HEK293 (cell line): ENCODE data around the gene ST6GAL1.

Experiments
- CTCF ChIA-PET: fragments of 350-600 bp; formaldehyde crosslinking; extraction: SDS; loops from one replicate; lab custom pipeline; 2021; ENCODE audit warnings: antibody characterized with exemption; lab: Yijun Ruan, JAX
- POLR2A ChIA-PET: fragments of 300-600 bp; formaldehyde crosslinking; extraction: SDS; loops from one replicate; lab custom pipeline; 2020; ENCODE audit warnings: antibody characterized with exemption, inconsistent platforms; lab: Yijun Ruan, JAX
- H3K27ac ChIP-seq: fragments of 200-500 bp; sonication (Bioruptor generic); 2 replicates; pipeline ENCODE4 v1.5.1; 2014; ENCODE audit warnings: low read depth, low read length, control low read depth, inconsistent platforms; ENCODE audit errors: extremely low read depth
- H3K36me3 ChIP-seq, 2 experiments: fragments of 200-500 bp in 1 of 2; sonication (Bioruptor generic) in 1 of 2; 1 replicate in 1 of 2; 2 replicates in 1 of 2; pipeline ENCODE4 v1.5.1; 2014 to 2017; ENCODE audit warnings: inconsistent platforms in 2 of 2, low read length in 2 of 2; ENCODE audit not compliant: control insufficient read depth in 2 of 2, insufficient read depth in 1 of 2
- H3K4me1 ChIP-seq: fragments of 200-500 bp; sonication (Bioruptor generic); 2 replicates; pipeline ENCODE4 v1.5.1; 2014; ENCODE audit warnings: mild to moderate bottlenecking, low read length, inconsistent platforms; ENCODE audit not compliant: control insufficient read depth, insufficient read depth
- H3K4me3 ChIP-seq: 2 replicates; pipeline ENCODE4 v1.5.1; 2011; ENCODE audit warnings: low read depth, mild to moderate bottlenecking, control low read depth, low read length, moderate library complexity
- H3K9me3 ChIP-seq: fragments of 200-500 bp; sonication (Bioruptor generic); 2 replicates; pipeline ENCODE4 v1.5.1; 2014; ENCODE audit warnings: low read depth, low read length, inconsistent platforms; ENCODE audit not compliant: control insufficient read depth, insufficient read depth
- FEZF1 ChIP-seq: fragments of 450-650 bp; formaldehyde crosslinking; IDR thresholded peaks from 2 replicates; pipeline ENCODE4 v1.5.1; 2016; ENCODE audit warnings: missing biosample characterization, missing genetic modification characterization
- HOXD13 ChIP-seq: sonication (generic); formaldehyde crosslinking; IDR thresholded peaks from 2 replicates; pipeline ENCODE4 v1.8.0; 2022; ENCODE audit warnings: missing genetic modification reagents, borderline replicate concordance
- MZF1 ChIP-seq: fragments of 450-650 bp; formaldehyde crosslinking; IDR thresholded peaks from 2 replicates; pipeline ENCODE4 v1.5.1; 2017; ENCODE audit warnings: missing biosample characterization, missing genetic modification characterization, borderline replicate concordance
- SCRT2 ChIP-seq: fragments of 450-650 bp; formaldehyde crosslinking; IDR thresholded peaks from 2 replicates; pipeline ENCODE4 v1.5.1; 2016; ENCODE audit warnings: missing biosample characterization, missing genetic modification characterization
- SETDB1 ChIP-seq: IDR thresholded peaks from one replicate; pipeline ENCODE4 v1.6.1; 2017; ENCODE audit warnings: mild to moderate bottlenecking, low read length, moderate library complexity, mixed read lengths; ENCODE audit not compliant: insufficient read length
- ZFP69B ChIP-seq: fragments of 450-650 bp; formaldehyde crosslinking; IDR thresholded peaks from 2 replicates; pipeline ENCODE4 v1.5.1; 2016; ENCODE audit warnings: missing biosample characterization, missing genetic modification characterization
- ZIC2 ChIP-seq: fragments of 450-650 bp; formaldehyde crosslinking; IDR thresholded peaks from 2 replicates; pipeline ENCODE4 v1.5.1; 2016; ENCODE audit warnings: missing biosample characterization, missing genetic modification characterization
- ZNF10 ChIP-seq: fragments of 450-650 bp; formaldehyde crosslinking; IDR thresholded peaks from 2 replicates; pipeline ENCODE4 v1.5.1; 2017; ENCODE audit warnings: missing biosample characterization, missing genetic modification characterization
- ZNF112 ChIP-seq: fragments of 450-650 bp; formaldehyde crosslinking; IDR thresholded peaks from 2 replicates; pipeline ENCODE4 v1.5.0; 2017; ENCODE audit warnings: missing biosample characterization, missing genetic modification characterization
- ZNF138 ChIP-seq: fragments of 450-650 bp; formaldehyde crosslinking; IDR thresholded peaks from 2 replicates; pipeline ENCODE4 v1.5.1; 2016; ENCODE audit warnings: missing biosample characterization, missing genetic modification characterization, borderline replicate concordance
- ZNF174 ChIP-seq: fragments of 450-650 bp; formaldehyde crosslinking; IDR thresholded peaks from 2 replicates; pipeline ENCODE4 v1.5.0; 2017; ENCODE audit warnings: missing biosample characterization, mild to moderate bottlenecking, missing genetic modification characterization
- ZNF175 ChIP-seq: fragments of 450-650 bp; formaldehyde crosslinking; IDR thresholded peaks from 2 replicates; pipeline ENCODE4 v1.5.1; 2016; ENCODE audit warnings: missing biosample characterization, missing genetic modification characterization
- ZNF2 ChIP-seq: fragments of 450-650 bp; formaldehyde crosslinking; IDR thresholded peaks from 2 replicates; pipeline ENCODE4 v1.5.1; 2016; ENCODE audit warnings: missing biosample characterization, missing genetic modification characterization
- ZNF214 ChIP-seq: fragments of 450-650 bp; formaldehyde crosslinking; IDR thresholded peaks from 2 replicates; pipeline ENCODE4 v1.5.1; 2017; ENCODE audit warnings: missing biosample characterization, mild to moderate bottlenecking, missing genetic modification characterization, borderline replicate concordance
- ZNF23 ChIP-seq: fragments of 450-650 bp; formaldehyde crosslinking; IDR thresholded peaks from 2 replicates; pipeline ENCODE4 v1.5.1; 2016; ENCODE audit warnings: missing biosample characterization, missing genetic modification characterization, borderline replicate concordance
- ZNF274 ChIP-seq, 2 experiments: fragments of 200-500 bp in 1 of 2; fragments of 450-650 bp in 1 of 2; sonication (Bioruptor generic) in 1 of 2; formaldehyde crosslinking in 1 of 2; IDR thresholded peaks; 2 replicates each; pipeline versions ENCODE4 v1.5.1 to v1.6.1; 2014 to 2016; ENCODE audit warnings: borderline replicate concordance in 1 of 2, inconsistent platforms in 1 of 2, low read length in 1 of 2, missing biosample characterization in 1 of 2, missing genetic modification characterization in 1 of 2
- ZNF302 ChIP-seq: fragments of 450-650 bp; formaldehyde crosslinking; IDR thresholded peaks from 2 replicates; pipeline ENCODE4 v1.5.1; 2016; ENCODE audit warnings: missing biosample characterization, missing genetic modification characterization, low read depth
- ZNF416 ChIP-seq: fragments of 450-650 bp; formaldehyde crosslinking; IDR thresholded peaks from 2 replicates; pipeline ENCODE4 v1.5.1; 2016; ENCODE audit warnings: missing biosample characterization, missing genetic modification characterization
- ZNF560 ChIP-seq: fragments of 450-650 bp; formaldehyde crosslinking; IDR thresholded peaks from 2 replicates; pipeline ENCODE4 v1.5.1; 2017; ENCODE audit warnings: missing biosample characterization, missing genetic modification characterization, borderline replicate concordance
- ZNF660 ChIP-seq: fragments of 450-650 bp; IDR thresholded peaks from 2 replicates; pipeline ENCODE4 v1.5.1; 2018; ENCODE audit warnings: missing biosample characterization, mild to moderate bottlenecking, missing genetic modification characterization
- ZNF701 ChIP-seq: fragments of 450-650 bp; formaldehyde crosslinking; IDR thresholded peaks from 2 replicates; pipeline ENCODE4 v1.5.1; 2016; ENCODE audit warnings: missing biosample characterization, missing genetic modification characterization
- ZNF747 ChIP-seq: fragments of 450-650 bp; formaldehyde crosslinking; IDR thresholded peaks from 2 replicates; pipeline ENCODE4 v1.5.1; 2016; ENCODE audit warnings: missing biosample characterization, missing genetic modification characterization
- TF ChIP-seq, protein P1 (sequence below): fragments of 450-650 bp; formaldehyde crosslinking; IDR thresholded peaks from 2 replicates; pipeline ENCODE4; 2016; ENCODE audit warnings: missing biosample characterization, missing genetic modification characterization
- TF ChIP-seq, protein P2 (sequence below): fragments of 450-650 bp; formaldehyde crosslinking; IDR thresholded peaks from 2 replicates; pipeline ENCODE4 v1.5.1; 2017; ENCODE audit warnings: missing biosample characterization, mild to moderate bottlenecking, missing genetic modification characterization, moderate library complexity

ST6GAL1 gene

DNA sequence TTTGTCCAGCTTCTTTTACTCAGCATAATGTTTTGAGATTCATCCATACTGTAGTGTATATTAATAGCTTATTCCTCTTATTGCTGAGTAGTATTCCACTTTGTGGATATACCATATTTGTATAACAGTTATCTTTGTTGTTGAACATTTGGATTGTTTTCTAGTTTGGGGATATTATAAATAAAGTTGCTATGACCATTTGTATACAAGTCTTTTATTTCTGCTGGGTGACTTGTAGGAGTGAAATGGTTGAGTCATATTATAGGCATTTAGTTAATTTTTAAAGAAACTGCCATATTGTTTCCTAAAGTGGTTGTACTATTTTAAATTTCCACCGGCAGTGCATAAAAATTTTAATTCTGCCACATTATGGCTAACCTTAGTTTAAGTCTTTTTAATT lies 155.6 kb downstream of the ST6GAL1 start:
- Histone ChIP-seq H3K4me1 (no peaks in the 10 kb centered on the region), H3K27ac (no peak overlapping the region), H3K36me3 (no peaks in the 10 kb centered on the region), H3K4me3 (no peak overlapping the region), H3K9me3 (no peaks in the 10 kb centered on the region)
- ChIA-PET CTCF (no interaction called here), POLR2A (no interaction called here)
- TF ChIP-seq SETDB1 (no peak), MZF1 (tag by site-specific recombination) (no peak), ZNF175 (tag by site-specific recombination) (no peak), ZIC2 (no peak), ZNF560 (tag by site-specific recombination) (no peak), HOXD13 (no peak), ZFP69B (tag by site-specific recombination) (no peak), ZNF138 (tag by site-specific recombination) (no peak), ZNF112 (tag by site-specific recombination) (no peak), ZNF747 (no peak), ZNF174 (no peak), ZNF701 (no peak)
- TF ChIP-seq, protein P1, sequence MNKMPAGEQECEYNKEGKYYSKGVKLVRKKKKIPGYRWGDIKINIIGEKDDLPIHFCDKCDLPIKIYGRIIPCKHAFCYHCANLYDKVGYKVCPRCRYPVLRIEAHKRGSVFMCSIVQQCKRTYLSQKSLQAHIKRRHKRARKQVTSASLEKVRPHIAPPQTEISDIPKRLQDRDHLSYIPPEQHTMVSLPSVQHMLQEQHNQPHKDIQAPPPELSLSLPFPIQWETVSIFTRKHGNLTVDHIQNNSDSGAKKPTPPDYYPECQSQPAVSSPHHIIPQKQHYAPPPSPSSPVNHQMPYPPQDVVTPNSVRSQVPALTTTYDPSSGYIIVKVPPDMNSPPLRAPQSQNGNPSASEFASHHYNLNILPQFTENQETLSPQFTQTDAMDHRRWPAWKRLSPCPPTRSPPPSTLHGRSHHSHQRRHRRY: no peak

DNA sequence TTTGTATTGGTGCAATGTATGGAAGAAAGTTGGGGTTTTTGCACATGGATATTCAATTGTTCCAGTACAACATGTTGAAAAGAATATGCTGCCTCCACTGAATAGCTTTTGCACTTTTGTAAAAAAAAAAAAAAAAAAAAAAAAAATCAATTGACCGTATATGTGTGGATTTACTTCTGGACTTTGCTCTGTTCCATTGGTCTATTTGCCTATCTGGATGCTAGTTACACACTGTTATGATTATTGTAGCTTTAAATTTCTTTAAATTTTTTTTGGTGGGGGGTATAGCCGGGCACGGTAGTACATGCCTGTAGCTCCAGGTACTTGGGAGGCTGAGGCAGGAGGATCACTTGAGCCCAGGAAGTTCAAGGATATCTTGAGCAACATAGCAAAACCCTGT lies 156.5 kb downstream of the ST6GAL1 start:
- H3K27ac ChIP-seq: no peak overlapping the region
- TF ChIP-seq ZNF214 (tag by site-specific recombination) (no peak), ZNF10 (no peak), ZNF274 (IDR thresholded peaks at IDR 0.05; ENCODE audit: low read length) (no peak), ZNF274 (tag by site-specific recombination; IDR thresholded peaks at IDR 0.05; ENCODE audit: borderline replicate concordance) (no peak), SCRT2 (tag by site-specific recombination) (no peak), ZNF302 (no peak), ZNF175 (tag by site-specific recombination) (no peak), ZNF416 (tag by site-specific recombination) (no peak), ZNF23 (tag by site-specific recombination) (no peak), ZNF2 (tag by site-specific recombination) (no peak), ZNF660 (tag by site-specific recombination) (no peak), FEZF1 (tag by site-specific recombination) (no peak)
- TF ChIP-seq, protein P2, sequence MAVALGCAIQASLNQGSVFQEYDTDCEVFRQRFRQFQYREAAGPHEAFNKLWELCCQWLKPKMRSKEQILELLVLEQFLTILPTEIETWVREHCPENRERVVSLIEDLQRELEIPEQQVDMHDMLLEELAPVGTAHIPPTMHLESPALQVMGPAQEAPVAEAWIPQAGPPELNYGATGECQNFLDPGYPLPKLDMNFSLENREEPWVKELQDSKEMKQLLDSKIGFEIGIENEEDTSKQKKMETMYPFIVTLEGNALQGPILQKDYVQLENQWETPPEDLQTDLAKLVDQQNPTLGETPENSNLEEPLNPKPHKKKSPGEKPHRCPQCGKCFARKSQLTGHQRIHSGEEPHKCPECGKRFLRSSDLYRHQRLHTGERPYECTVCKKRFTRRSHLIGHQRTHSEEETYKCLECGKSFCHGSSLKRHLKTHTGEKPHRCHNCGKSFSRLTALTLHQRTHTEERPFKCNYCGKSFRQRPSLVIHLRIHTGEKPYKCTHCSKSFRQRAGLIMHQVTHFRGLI (tag by site-specific recombination): no peak
- TF ChIP-seq, all 188 proteins: peak for 0
- Histone ChIP-seq H3K4me3 (no peak overlapping the region), H3K36me3 (no peaks in the 10 kb centered on the region), H3K4me1 (no peaks in the 10 kb centered on the region), H3K9me3 (no peaks in the 10 kb centered on the region)
- ChIA-PET POLR2A (no interaction called here), CTCF (interaction anchor here (0.5 kb wide), 1 partner anchor 78 kb away, joined by 3 read pairs; no protein-coding TSS in a partner anchor)
